Epithelial cell of proximal tubule (primary cell): ENCODE measurements around the gene KCNJ10. TPM values are rescaled to one million over a fixed set of nuclear protein-coding genes. Genes with fewer than 3 reads are reported as not detected.

ENCODE experiments used
- DNase-seq: peaks from one replicate; pipeline ENCODE4 v3.0.0-alpha.2; 2011; ENCODE audit warnings: low read depth
- H3K4me3 ChIP-seq: 2 replicates; pipeline ENCODE4 v1.5.1; 2011; ENCODE audit warnings: low read depth, mild to moderate bottlenecking, low read length
- CTCF ChIP-seq: conservative IDR thresholded peaks from 2 replicates; pipeline ENCODE4 v1.5.1; 2012; ENCODE audit warnings: low read depth, mild to moderate bottlenecking, low read length
- total RNA-seq: library from RNA; depleted of rRNA; stranded (reverse); fragments of >200 nt; gene quantifications from 2 replicates; pipeline ENCODE4 v1.2.3, GENCODE V29; 2015

KCNJ10 gene
- total RNA-seq, 1 donor from 2014 or later: not detected

- H3K4me3 ChIP-seq: no peak overlapping the region
- DNase-seq: no peak
- TF ChIP-seq CTCF: no peak
Observed at GRCh38 chr1:160066829-160067745, 2.9 kb downstream of the KCNJ10 start.

DNA sequence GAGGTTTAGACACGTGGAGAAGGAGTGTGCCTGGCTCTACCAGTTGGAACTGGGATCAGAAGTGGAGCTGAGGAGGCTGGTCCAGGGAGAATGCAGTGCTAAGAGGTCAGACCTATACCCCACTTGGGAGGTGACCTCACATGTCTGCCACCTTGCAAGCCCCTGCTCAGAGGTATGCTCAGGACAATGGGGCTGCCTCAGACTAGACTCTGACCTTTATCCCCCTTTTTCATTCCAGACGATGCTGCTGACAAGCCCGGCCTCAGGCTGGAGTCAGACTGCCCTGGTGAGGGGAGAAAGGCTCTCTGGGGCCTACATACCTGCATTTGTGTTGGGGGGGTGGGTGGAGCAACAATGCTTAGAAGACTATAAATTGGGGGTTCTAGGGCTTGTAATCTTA is 5.2 kb downstream of the KCNJ10 start:
- no peak overlapping the region for H3K4me3 ChIP-seq
- no peak for TF ChIP-seq CTCF
- no peak for DNase-seq

- no peak for TF ChIP-seq CTCF
- H3K4me3 ChIP-seq: no peak overlapping the region
- DNase-seq: no peak
Observed at GRCh38 chr1:160064164-160064563, 5.8 kb downstream of the KCNJ10 start.

DNA sequence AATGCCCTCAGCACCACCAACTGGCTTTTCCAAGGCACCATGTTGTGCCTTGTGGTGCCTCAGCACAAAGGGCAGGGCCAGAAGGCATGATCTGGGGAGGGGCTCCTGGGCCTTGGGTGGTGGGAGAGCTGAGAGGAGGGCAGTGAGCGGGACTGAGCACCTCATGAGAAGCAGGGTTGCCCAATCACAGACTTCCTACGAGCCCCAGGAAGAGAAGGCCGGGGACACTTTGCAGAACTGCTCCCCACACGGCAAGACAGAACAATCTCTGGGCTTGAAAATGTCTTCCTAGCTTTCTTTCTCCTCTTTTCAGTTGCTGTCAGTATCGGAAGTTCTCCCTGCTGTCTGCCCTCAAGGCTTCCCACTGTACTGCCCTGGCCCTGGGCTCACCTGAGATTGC is 6.8 kb downstream of the KCNJ10 start:
- H3K4me3 ChIP-seq: no peak overlapping the region
- no peak for TF ChIP-seq CTCF
- DNase-seq: no peak

DNA sequence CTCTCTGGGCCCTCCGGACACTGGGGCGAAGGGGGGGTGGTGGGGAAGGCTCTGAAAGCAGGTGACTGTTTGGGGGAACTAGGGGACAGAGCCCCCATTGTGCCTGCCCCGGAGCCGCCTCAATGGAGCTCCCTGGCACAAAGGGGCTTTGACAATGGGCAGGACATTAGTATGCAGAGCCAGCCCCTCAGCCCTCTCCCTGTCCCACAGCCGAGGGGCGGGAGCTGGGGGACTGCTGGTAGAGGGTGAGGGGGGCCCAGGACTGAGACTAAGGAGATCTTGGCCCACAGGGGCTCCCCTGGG is 7.8 kb downstream of the KCNJ10 start:
- no peak overlapping the region for H3K4me3 ChIP-seq
- no peak for TF ChIP-seq CTCF
- DNase-seq: no peak

GRCh38 chr1:160061369-160062229 is 8.4 kb downstream of the KCNJ10 start:
- no peak for TF ChIP-seq CTCF
- DNase-seq: no peak
- H3K4me3 ChIP-seq: no peak overlapping the region
